ENCODE data around the gene NKAIN4. TPM values are rescaled to one million over a fixed set of nuclear protein-coding genes. Genes with fewer than 3 reads are reported as not detected.

Gene NKAIN4
- total RNA-seq = not detected

GRCh38 chr20:63254232-63254605 lies at the start of gene NKAIN4:
Gene NKAIN4 (minus strand): TSS chr20:63254463. CDS start chr20:63254450, 13 bp downstream.
- ATAC-seq = no peak
- H3K36me3 Mint-ChIP-seq = no peaks in the 10 kb centered on the region
- DNase-seq (ENCODE audit: low spot score in 2 of 2) = no peak
- no peaks in the 10 kb centered on the region for H3K9me3 Mint-ChIP-seq
- H3K27ac Mint-ChIP-seq = no peak within 1 kb of the TSS

DNA sequence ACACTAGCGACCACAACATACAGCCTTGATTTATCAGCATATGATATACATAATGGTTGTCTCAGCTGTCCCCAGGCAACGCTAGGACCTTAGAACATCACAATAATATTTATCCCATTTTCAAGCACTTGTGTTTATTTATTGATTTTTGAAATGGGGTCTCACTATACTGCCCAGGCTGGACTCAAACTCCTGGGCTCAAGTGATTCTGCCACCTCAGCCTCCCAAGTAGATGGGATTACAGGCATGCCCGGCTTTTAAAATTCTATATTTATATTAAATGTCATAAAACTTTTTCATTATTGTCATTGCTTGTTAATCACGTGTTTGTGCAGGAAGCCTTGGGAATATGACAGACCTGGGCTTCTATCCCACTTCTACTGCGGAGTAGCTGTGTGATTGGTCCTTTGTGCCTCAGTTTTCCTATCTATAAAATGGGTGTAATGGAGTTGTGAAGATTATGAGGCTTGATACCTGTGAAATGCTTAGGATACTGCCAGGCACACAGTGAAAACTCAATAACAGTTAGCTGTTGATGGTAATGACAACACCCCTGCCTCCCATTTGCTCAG lies 48.9 kb upstream of the NKAIN4 start:
- Mint-ChIP-seq H3K36me3 (peaks cover 0 to 5% of the 10 kb centered on the region in 2 donors), H3K27ac (no peak overlapping the region), H3K9me3 (peaks cover 4 to 5% of the 10 kb centered on the region in 2 donors)
- DNase-seq (ENCODE audit: low spot score in 2 of 2) (no peak), ATAC-seq (no peak)

- Mint-ChIP-seq H3K27ac (no peak overlapping the region), H3K36me3 (peaks cover 0 to 5% of the 10 kb centered on the region in 2 donors), H3K9me3 (peaks cover 4 to 5% of the 10 kb centered on the region in 2 donors)
- ATAC-seq (no peak), DNase-seq (ENCODE audit: low spot score in 2 of 2) (no peak)
Measured at GRCh38 chr20:63301671-63302070, 47.4 kb upstream of the NKAIN4 start.

- H3K36me3 Mint-ChIP-seq = peaks cover 0 to 5% of the 10 kb centered on the region in 2 donors
- peaks cover 4 to 5% of the 10 kb centered on the region in 2 donors for H3K9me3 Mint-ChIP-seq
- DNase-seq (ENCODE audit: low spot score in 2 of 2) (no peak), ATAC-seq (no peak)
- H3K27ac Mint-ChIP-seq = no peak overlapping the region
Measured at GRCh38 chr20:63298731-63299312, 44.6 kb upstream of the NKAIN4 start.

- peaks cover 4 to 5% of the 10 kb centered on the region in 2 donors for H3K9me3 Mint-ChIP-seq
- ATAC-seq (no peak), DNase-seq (ENCODE audit: low spot score in 2 of 2) (no peak)
- H3K27ac Mint-ChIP-seq = no peak overlapping the region
- H3K36me3 Mint-ChIP-seq = peaks cover 0 to 4% of the 10 kb centered on the region in 2 donors
Measured at GRCh38 chr20:63297796-63298572, 43.7 kb upstream of the NKAIN4 start.

- no peaks in the 10 kb centered on the region for H3K36me3 Mint-ChIP-seq
- H3K9me3 Mint-ChIP-seq = peaks cover 4 to 5% of the 10 kb centered on the region in 2 donors
- ATAC-seq = no peak
- no peak for DNase-seq (ENCODE audit: low spot score in 2 of 2)
- no peak overlapping the region for H3K27ac Mint-ChIP-seq
Measured at GRCh38 chr20:63297371-63297781, 43.1 kb upstream of the NKAIN4 start.

- Mint-ChIP-seq H3K27ac (no peak overlapping the region), H3K9me3 (peaks cover 4% of the 10 kb centered on the region in 2 donors), H3K36me3 (no peaks in the 10 kb centered on the region)
- ATAC-seq (no peak), DNase-seq (ENCODE audit: low spot score in 2 of 2) (no peak)
Measured at GRCh38 chr20:63296531-63297299, 42.5 kb upstream of the NKAIN4 start.

DNA sequence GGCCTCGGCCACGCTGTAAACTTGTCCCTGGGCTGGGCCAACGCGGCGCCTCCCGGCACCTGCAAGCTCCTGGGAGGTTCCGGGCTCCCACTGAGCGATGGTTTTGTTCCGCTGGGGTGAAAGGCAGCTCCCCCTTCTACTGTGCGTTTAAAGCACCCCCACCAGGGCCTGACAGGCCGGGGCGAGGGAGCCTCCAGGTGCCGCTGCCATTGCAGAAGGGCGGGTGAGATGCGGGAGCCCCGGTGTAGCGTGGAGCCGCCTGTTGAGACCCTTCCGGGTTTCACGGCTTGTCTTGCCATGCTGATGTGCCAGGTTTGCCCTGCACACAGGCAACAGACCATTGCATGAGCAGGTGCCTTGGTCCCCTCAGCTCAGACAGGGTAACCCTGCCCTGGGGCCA lies 41.6 kb upstream of the NKAIN4 start:
- Mint-ChIP-seq H3K27ac (no peak overlapping the region), H3K9me3 (no peaks in the 10 kb centered on the region), H3K36me3 (no peaks in the 10 kb centered on the region)
- no peak for DNase-seq (ENCODE audit: low spot score in 2 of 2)
- peak in 1 of 2 donors; percentile 7 for ATAC-seq

DNA sequence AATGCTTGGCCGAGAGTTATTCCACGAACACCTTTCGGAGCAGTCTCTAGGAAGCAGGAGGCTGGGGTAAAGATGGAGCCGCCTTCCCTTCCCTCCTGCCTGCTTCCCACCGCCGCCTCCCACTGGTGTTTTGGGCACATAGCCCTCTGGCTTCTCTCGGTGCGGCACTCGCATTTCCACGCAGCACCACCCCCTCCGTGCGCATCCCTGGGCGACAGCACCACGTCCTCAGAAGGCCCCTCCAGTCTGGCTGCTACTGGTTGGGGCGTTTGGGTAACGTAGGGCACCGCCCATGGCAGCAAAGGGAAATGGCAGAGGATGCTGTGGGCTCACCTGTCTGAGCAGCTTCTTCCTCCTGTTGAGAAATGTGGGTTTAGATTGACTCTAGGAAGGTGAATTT lies 41.2 kb upstream of the NKAIN4 start:
- DNase-seq (ENCODE audit: low spot score in 2 of 2) (no peak), ATAC-seq (peak in 1 of 2 donors; percentile 27)
- Mint-ChIP-seq H3K27ac (no peak overlapping the region), H3K36me3 (no peaks in the 10 kb centered on the region), H3K9me3 (no peaks in the 10 kb centered on the region)

- ATAC-seq = no peak
- Mint-ChIP-seq H3K27ac (no peak overlapping the region), H3K36me3 (no peaks in the 10 kb centered on the region), H3K9me3 (no peaks in the 10 kb centered on the region)
- no peak for DNase-seq (ENCODE audit: low spot score in 2 of 2)
Measured at GRCh38 chr20:63295018-63295417, 40.8 kb upstream of the NKAIN4 start.

DNA sequence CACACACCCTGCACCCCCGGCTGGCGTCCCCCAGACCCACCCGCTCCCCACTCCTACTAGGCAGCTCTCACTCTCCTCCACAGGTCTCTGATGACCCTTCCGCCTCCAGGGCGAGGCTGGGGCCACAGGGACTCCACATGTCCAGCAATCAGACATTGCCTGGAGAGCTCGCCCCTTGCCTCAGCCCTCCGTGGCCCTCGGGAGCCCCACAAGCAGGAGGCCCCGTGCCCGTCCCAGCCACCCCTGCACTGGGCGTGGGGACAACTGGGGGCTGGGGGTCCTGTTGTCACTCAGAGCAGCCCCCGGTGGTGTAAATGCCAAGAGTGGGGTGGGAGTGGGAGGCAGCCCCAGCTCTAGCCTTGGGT lies 40.3 kb upstream of the NKAIN4 start:
- Mint-ChIP-seq H3K9me3 (no peaks in the 10 kb centered on the region), H3K27ac (no peak overlapping the region), H3K36me3 (no peaks in the 10 kb centered on the region)
- no peak for ATAC-seq
- no peak for DNase-seq (ENCODE audit: low spot score in 2 of 2)

DNA sequence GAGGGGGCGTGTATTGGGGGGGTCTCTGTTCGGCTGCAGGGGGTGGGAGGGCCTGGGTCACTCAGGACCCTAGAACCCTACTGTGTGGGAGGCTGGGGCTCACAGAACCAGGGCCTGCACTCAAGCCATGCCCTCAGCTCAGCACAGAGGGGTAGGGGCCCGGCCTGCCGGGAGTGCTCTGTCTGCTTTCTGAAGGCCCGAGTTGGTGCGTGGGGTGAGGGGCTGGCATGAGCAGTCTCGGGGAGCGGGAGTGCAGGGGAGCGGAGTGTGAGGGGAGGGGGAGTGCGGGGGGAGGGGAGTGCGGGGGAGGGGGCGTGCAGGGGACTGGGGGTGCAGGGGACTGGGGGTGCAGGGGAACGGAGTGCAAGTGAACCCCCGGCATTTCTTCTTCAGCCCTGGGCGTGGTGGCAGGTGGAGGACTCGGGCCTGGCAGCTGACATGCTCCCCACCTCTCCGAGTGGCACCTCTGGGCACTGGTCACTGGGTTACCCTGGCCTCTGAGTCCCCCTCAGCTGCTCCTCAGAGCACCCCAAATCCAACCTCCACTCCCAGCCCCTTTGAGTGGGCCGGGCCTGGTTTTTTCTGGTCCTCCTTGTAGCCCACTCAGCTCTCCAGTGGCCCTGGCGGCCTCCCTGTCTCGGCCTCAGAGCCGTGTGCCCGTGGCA lies 39.7 kb upstream of the NKAIN4 start:
- Mint-ChIP-seq H3K36me3 (no peaks in the 10 kb centered on the region), H3K27ac (no peak overlapping the region), H3K9me3 (no peaks in the 10 kb centered on the region)
- no peak for ATAC-seq
- no peak for DNase-seq (ENCODE audit: low spot score in 2 of 2)

DNA sequence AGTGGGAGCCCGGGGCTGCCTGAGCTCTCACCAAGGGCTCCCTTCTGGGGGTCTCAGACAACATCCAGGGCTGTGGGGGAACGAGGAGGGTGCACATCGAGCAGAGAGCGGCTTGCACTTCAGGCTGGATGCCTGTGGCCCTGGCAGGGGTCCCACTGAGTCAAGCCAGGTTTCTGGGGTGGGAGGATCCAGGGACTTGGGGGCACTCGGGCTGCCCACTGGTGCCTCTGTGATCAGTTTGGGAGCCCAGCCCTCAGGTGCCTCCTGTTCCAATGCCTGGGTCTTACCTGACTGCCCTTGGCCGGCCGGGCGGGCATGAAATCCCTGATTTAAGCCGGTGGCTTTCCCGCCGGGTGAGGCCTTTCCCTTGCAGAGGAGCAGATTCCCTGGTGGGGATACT lies 39.2 kb upstream of the NKAIN4 start:
- Mint-ChIP-seq H3K9me3 (no peaks in the 10 kb centered on the region), H3K27ac (no peak overlapping the region), H3K36me3 (no peaks in the 10 kb centered on the region)
- no peak for DNase-seq (ENCODE audit: low spot score in 2 of 2)
- ATAC-seq = no peak

- no peak for ATAC-seq
- H3K36me3 Mint-ChIP-seq = no peaks in the 10 kb centered on the region
- DNase-seq (ENCODE audit: low spot score in 2 of 2) = no peak
- no peaks in the 10 kb centered on the region for H3K9me3 Mint-ChIP-seq
- no peak within 1 kb of the TSS for H3K27ac Mint-ChIP-seq
Measured at GRCh38 chr20:63292904-63293303, 38.6 kb upstream of the NKAIN4 start, which contains the start of gene COL20A1. Gene COL20A1 (plus strand): TSS chr20:63293186. CDS start chr20:63295108, 1,922 bp downstream.

DNA sequence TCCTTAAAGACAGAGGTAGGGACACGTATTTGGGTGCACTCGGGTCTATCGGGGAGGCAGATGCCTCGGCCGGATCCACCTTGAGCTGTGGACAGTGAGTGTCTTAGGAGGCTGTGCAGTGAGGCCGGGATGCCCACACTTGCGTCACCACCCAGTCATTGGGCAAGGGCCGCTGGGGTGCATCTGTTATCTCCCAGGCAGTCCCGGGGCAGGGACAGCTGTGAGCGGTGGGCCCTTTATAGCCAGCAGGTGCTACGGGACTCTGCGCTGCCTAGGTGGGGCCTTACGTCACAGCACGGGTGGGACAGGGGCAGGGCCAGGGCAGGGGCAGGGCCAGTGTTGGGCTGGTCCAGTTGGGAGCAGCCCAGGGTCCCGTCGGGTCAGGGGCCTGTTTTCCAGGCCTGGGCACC lies 38.0 kb upstream of the NKAIN4 start:
- ATAC-seq = no peak
- H3K36me3 Mint-ChIP-seq = no peaks in the 10 kb centered on the region
- H3K9me3 Mint-ChIP-seq = no peaks in the 10 kb centered on the region
- no peak overlapping the region for H3K27ac Mint-ChIP-seq
- no peak for DNase-seq (ENCODE audit: low spot score in 2 of 2)

DNA sequence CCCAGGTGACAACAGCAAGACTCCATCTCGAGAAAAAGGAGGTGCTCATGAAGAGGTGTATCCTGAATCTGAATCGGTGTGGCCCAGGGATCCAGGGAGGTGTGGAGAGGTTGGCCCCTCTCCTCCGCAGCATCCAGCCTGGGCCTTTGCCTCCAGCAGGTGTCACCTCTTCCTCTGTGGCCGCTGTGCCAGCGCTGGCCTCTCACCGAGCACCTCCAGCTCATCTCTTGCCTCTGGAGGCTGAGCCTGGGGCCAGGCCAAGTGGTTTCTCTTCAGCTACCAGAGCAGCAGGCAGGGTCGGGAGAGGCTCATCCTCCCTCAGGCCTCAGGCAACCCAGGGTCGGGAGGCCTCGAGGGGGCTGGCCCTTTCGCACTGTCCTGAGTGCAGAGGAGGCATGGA lies 37.5 kb upstream of the NKAIN4 start:
- Mint-ChIP-seq H3K36me3 (no peaks in the 10 kb centered on the region), H3K27ac (no peak overlapping the region), H3K9me3 (no peaks in the 10 kb centered on the region)
- DNase-seq (ENCODE audit: low spot score in 2 of 2) = no peak
- ATAC-seq = no peak
